H1 (cell line): ENCODE data around the gene ARHGAP26. TPM values are rescaled to one million over a fixed set of nuclear protein-coding genes. Genes with fewer than 3 reads are reported as not detected.

Source experiments
- CTCF ChIA-PET: fragments of 300-600 bp; sonication (Branson Sonifier 250); formaldehyde crosslinking; loops from one replicate; lab custom pipeline; 2021; ENCODE audit not compliant: partially characterized antibody; lab: Charles Lee
- POLR2A ChIA-PET: fragments of 300-600 bp; sonication (Branson Sonifier 250); formaldehyde crosslinking; loops from one replicate; lab custom pipeline; 2021; ENCODE audit warnings: inconsistent platforms; ENCODE audit not compliant: partially characterized antibody; lab: Charles Lee
- DNase-seq, 2 experiments: peaks; one replicate each; pipeline versions ENCODE4 v3.0.0 to v3.0.0-alpha.2; 2010 to 2022; ENCODE audit warnings: low spot score in 2 of 2, low read depth in 1 of 2, mixed read lengths in 1 of 2
- FAIRE-seq: peaks from 2 replicates; lab custom pipeline; 2011; peaks lifted over from hg19 to GRCh38; lab: Jason Lieb, UNC
- H2AFZ ChIP-seq: 2 replicates; pipeline ENCODE4 v1.8.1; 2012; ENCODE audit warnings: low read length, inconsistent platforms
- H2AK5ac ChIP-seq: 2 replicates; pipeline ENCODE4 v1.6.1; 2013; ENCODE audit warnings: low read depth, low read length
- H2BK120ac ChIP-seq: replicated peaks from 2 replicates; pipeline ENCODE3; 2013; ENCODE audit warnings: low read depth, low read length, inconsistent platforms
- H2BK12ac ChIP-seq: 2 replicates; pipeline ENCODE4 v1.6.1; 2013; ENCODE audit warnings: low read depth, low read length
- H2BK15ac ChIP-seq: 2 replicates; pipeline ENCODE4 v1.6.1; 2013; ENCODE audit warnings: low read length
- H2BK20ac ChIP-seq: 2 replicates; pipeline ENCODE4 v1.6.1; 2013; ENCODE audit warnings: low read length
- H2BK5ac ChIP-seq: 2 replicates; pipeline ENCODE4 v1.6.1; 2013; ENCODE audit warnings: low read depth, low read length
- H3K14ac ChIP-seq: 2 replicates; pipeline ENCODE4 v1.6.1; 2013; ENCODE audit warnings: inconsistent platforms; ENCODE audit not compliant: insufficient read length
- H3K18ac ChIP-seq: 2 replicates; pipeline ENCODE4 v1.6.1; 2013; ENCODE audit warnings: low read length; ENCODE audit errors: extremely low read depth
- H3K23ac ChIP-seq: 2 replicates; pipeline ENCODE4 v1.6.1; 2013; ENCODE audit warnings: inconsistent platforms; ENCODE audit not compliant: insufficient read length
- H3K23me2 ChIP-seq: 2 replicates; pipeline ENCODE4 v1.6.1; 2013; ENCODE audit warnings: low read depth, low read length
- H3K27ac ChIP-seq: 2 replicates; pipeline ENCODE4 v1.6.1; 2011; ENCODE audit warnings: low read depth, low read length, inconsistent platforms
- H3K27me3 ChIP-seq, 4 experiments: replicated peaks in 1 of 4; 1 replicate in 1 of 4; 2 replicates in 3 of 4; pipeline versions ENCODE4 v1.6.1 to v1.8.1; 2011 to 2013; ENCODE audit warnings: low read length in 3 of 4, mild to moderate bottlenecking in 3 of 4, inconsistent platforms in 2 of 4, mixed read lengths in 2 of 4, moderate library complexity in 1 of 4; ENCODE audit not compliant: control insufficient read depth in 3 of 4, insufficient read depth in 3 of 4; ENCODE audit errors: extremely low read depth in 1 of 4
- H3K36me3 ChIP-seq, 4 experiments: 2 replicates each; pipeline versions ENCODE4 v1.6.1 to v1.8.1; 2011 to 2013; ENCODE audit warnings: mild to moderate bottlenecking in 4 of 4, low read length in 3 of 4, moderate library complexity in 2 of 4, control low read depth in 1 of 4, inconsistent platforms in 1 of 4; ENCODE audit not compliant: insufficient read depth in 4 of 4, control insufficient read depth in 2 of 4
- H3K4ac ChIP-seq: replicated peaks from 2 replicates; pipeline ENCODE3; 2013; ENCODE audit warnings: low read length, low read depth, mixed read lengths, inconsistent platforms; ENCODE audit not compliant: insufficient read length
- H3K4me1 ChIP-seq, 4 experiments: replicated peaks in 1 of 4; 1 replicate in 1 of 4; 2 replicates in 3 of 4; pipeline versions ENCODE4 v1.6.1 to v1.8.1; 2011 to 2013; ENCODE audit warnings: low read length in 3 of 4, inconsistent platforms in 2 of 4, mixed read lengths in 1 of 4; ENCODE audit not compliant: insufficient read depth in 4 of 4, control insufficient read depth in 3 of 4
- H3K4me2 ChIP-seq, 2 experiments: 2 replicates each; pipeline versions ENCODE4 v1.6.1 to v1.8.1; 2011 to 2013; ENCODE audit warnings: low read depth in 2 of 2, low read length in 2 of 2, control low read depth in 1 of 2, inconsistent platforms in 1 of 2, mild to moderate bottlenecking in 1 of 2; ENCODE audit not compliant: insufficient read depth in 1 of 2
- H3K4me3 ChIP-seq, 4 experiments: fragments of 200-600, 300-600 bp in 1 of 4; sonication (generic), shearing (Covaris generic), sonication (Bioruptor Twin) in 1 of 4; 2 replicates each; pipeline versions ENCODE4 v1.5.1 to v1.8.1; 2011 to 2016; ENCODE audit warnings: low read length in 4 of 4, low read depth in 3 of 4, control low read depth in 2 of 4, inconsistent platforms in 2 of 4, mild to moderate bottlenecking in 2 of 4, mixed read lengths in 1 of 4, moderate library complexity in 1 of 4; ENCODE audit not compliant: insufficient read depth in 2 of 4; ENCODE audit errors: extremely low read depth in 1 of 4
- H3K56ac ChIP-seq: replicated peaks from 2 replicates; pipeline ENCODE3; 2013; ENCODE audit warnings: low read depth, mild to moderate bottlenecking, mixed read lengths, low read length, inconsistent platforms; ENCODE audit not compliant: insufficient read length
- H3K79me1 ChIP-seq: 2 replicates; pipeline ENCODE4 v1.6.1; 2013; ENCODE audit warnings: low read depth, low read length, control low read depth
- H3K79me2 ChIP-seq, 2 experiments: 2 replicates each; pipeline versions ENCODE4 v1.6.1 to v1.8.1; 2012 to 2013; ENCODE audit warnings: low read length in 2 of 2, mild to moderate bottlenecking in 2 of 2, inconsistent platforms in 1 of 2; ENCODE audit not compliant: insufficient read depth in 2 of 2, control insufficient read depth in 1 of 2
- H3K9ac ChIP-seq, 4 experiments: replicated peaks in 1 of 4; 1 replicate in 1 of 4; 2 replicates in 3 of 4; pipeline versions ENCODE4 v1.6.1 to v1.8.1; 2011 to 2013; ENCODE audit warnings: low read depth in 3 of 4, low read length in 3 of 4, control low read depth in 2 of 4, mild to moderate bottlenecking in 2 of 4, moderate library complexity in 2 of 4, inconsistent platforms in 1 of 4; ENCODE audit errors: extremely low read depth in 1 of 4
- H3K9me3 ChIP-seq, 2 experiments: 2 replicates each; pipeline versions ENCODE4 v1.6.1 to v1.8.1; 2012 to 2013; ENCODE audit warnings: mild to moderate bottlenecking in 2 of 2, moderate library complexity in 2 of 2, control low read depth in 1 of 2, inconsistent platforms in 1 of 2, low read depth in 1 of 2, low read length in 1 of 2, mixed read lengths in 1 of 2; ENCODE audit not compliant: insufficient read depth in 2 of 2
- H4K20me1 ChIP-seq, 2 experiments: replicated peaks in 1 of 2; 2 replicates each; pipeline versions ENCODE3 to v1.8.1; 2011 to 2013; ENCODE audit warnings: inconsistent platforms in 2 of 2, low read length in 2 of 2, mild to moderate bottlenecking in 1 of 2; ENCODE audit not compliant: insufficient read depth in 2 of 2, control insufficient read depth in 1 of 2
- H4K5ac ChIP-seq: 2 replicates; pipeline ENCODE4 v1.6.1; 2013; ENCODE audit warnings: low read length, low read depth, mixed read lengths, inconsistent platforms; ENCODE audit not compliant: insufficient read length
- H4K8ac ChIP-seq: 2 replicates; pipeline ENCODE4 v1.8.0; 2013; ENCODE audit warnings: mild to moderate bottlenecking, moderate library complexity, low read length, inconsistent platforms; ENCODE audit not compliant: insufficient read depth; ENCODE audit errors: extremely low read depth
- H4K91ac ChIP-seq: replicated peaks from 2 replicates; pipeline ENCODE3; 2013; ENCODE audit warnings: low read length, mixed read lengths, inconsistent platforms; ENCODE audit not compliant: insufficient read length
- CHD1 ChIP-seq: IDR thresholded peaks from 2 replicates; pipeline ENCODE4 v1.6.1; 2012; ENCODE audit warnings: low read depth, low read length, improper control_type of control experiment
- CHD2 ChIP-seq: IDR thresholded peaks from 2 replicates; pipeline ENCODE4 v1.6.1; 2012; ENCODE audit warnings: low read length, improper control_type of control experiment
- FOSL1 ChIP-seq: IDR thresholded peaks from 2 replicates; pipeline ENCODE4 v1.6.1; 2011; ENCODE audit warnings: mild to moderate bottlenecking, low read depth, low read length, moderate library complexity; ENCODE audit not compliant: insufficient read depth
- HDAC2 ChIP-seq, 2 experiments: fragments of 300-600 bp in 1 of 2; sonication (generic) in 1 of 2; IDR thresholded peaks; 2 replicates each; pipeline ENCODE4 v1.6.1; 2011 to 2012; ENCODE audit warnings: low read depth in 2 of 2, low read length in 2 of 2, mild to moderate bottlenecking in 2 of 2, moderate library complexity in 2 of 2, borderline replicate concordance in 1 of 2, inconsistent platforms in 1 of 2
- JUN ChIP-seq: IDR thresholded peaks from 2 replicates; pipeline ENCODE4 v1.6.1; 2011; ENCODE audit warnings: low read depth, mild to moderate bottlenecking, improper control_type of control experiment, low read length
- KDM5A ChIP-seq: fragments of 200-600 bp; IDR thresholded peaks from 2 replicates; pipeline ENCODE4 v1.7.1; 2012; ENCODE audit warnings: mild to moderate bottlenecking, low read length, inconsistent platforms, mixed read lengths
- NRF1 ChIP-seq: IDR thresholded peaks from 2 replicates; pipeline ENCODE4 v1.6.1; 2011; ENCODE audit warnings: mild to moderate bottlenecking, low read depth, low read length, improper control_type of control experiment
- POLR2A ChIP-seq, 2 experiments: IDR thresholded peaks; 1 replicate in 1 of 2; 2 replicates in 1 of 2; pipeline ENCODE4 v1.6.1; 2011; ENCODE audit warnings: low read depth in 2 of 2, low read length in 2 of 2, mild to moderate bottlenecking in 2 of 2; ENCODE audit errors: control extremely low read depth in 1 of 2
- RBBP5 ChIP-seq: IDR thresholded peaks from 2 replicates; pipeline ENCODE4 v1.7.1; 2012; ENCODE audit warnings: low read depth, mild to moderate bottlenecking, inconsistent platforms, low read length, moderate library complexity, borderline replicate concordance
- SIX5 ChIP-seq: IDR thresholded peaks from 2 replicates; pipeline ENCODE4 v1.6.1; 2011; ENCODE audit warnings: mild to moderate bottlenecking, low read depth, low read length
- SP1 ChIP-seq: IDR thresholded peaks from 2 replicates; pipeline ENCODE4 v1.6.1; 2011; ENCODE audit warnings: low read depth, low read length
- SP4 ChIP-seq: IDR thresholded peaks from 2 replicates; pipeline ENCODE4 v1.6.1; 2012; ENCODE audit warnings: low read length, inconsistent platforms
- SRF ChIP-seq: IDR thresholded peaks from 2 replicates; pipeline ENCODE4 v1.6.1; 2011; ENCODE audit warnings: mild to moderate bottlenecking, low read depth, low read length, moderate library complexity
- TBP ChIP-seq: IDR thresholded peaks from 2 replicates; pipeline ENCODE4 v1.6.1; 2011; ENCODE audit warnings: low read depth, low read length, improper control_type of control experiment
- USF2 ChIP-seq: IDR thresholded peaks from 2 replicates; pipeline ENCODE4 v1.6.1; 2011; ENCODE audit warnings: low read length, improper control_type of control experiment
- WGBS, 2 experiments: shearing (Covaris generic) in 1 of 2; methylation state at CpG; one replicate each; pipeline versions ENCODE4 v1.1.6 to v1.1.7; 2013 to 2015; ENCODE audit warnings: low lambda C conversion rate in 2 of 2, mixed read lengths in 2 of 2, inconsistent platforms in 1 of 2, low coverage in 1 of 2, missing lambda C conversion rate in 1 of 2; ENCODE audit not compliant: insufficient replicate concordance in 2 of 2, insufficient coverage in 1 of 2, insufficient read length in 1 of 2; ENCODE audit errors: extremely low coverage in 1 of 2, missing lambda C conversion rate in 1 of 2; 5-methylcytosine and 5-hydroxymethylcytosine counted together
- polyA plus RNA-seq, 7 experiments: library from polyadenylated mRNA; depleted of rRNA in 3 of 7; stranded (reverse) in 5 of 7; unstranded in 2 of 7; fragments of >200 nt in 5 of 7; fragments of 200-250 nt in 2 of 7; gene quantifications; 1 replicate in 5 of 7; 2 replicates in 1 of 7; 4 replicates in 1 of 7; pipeline versions ENCODE4 v1.2.1 to v1.2.3, GENCODE V29; 2011 to 2013; ENCODE audit warnings: missing spikeins in 2 of 7, mixed read lengths in 2 of 7
- total RNA-seq: library from RNA; stranded (reverse); fragmentation: NEBNext Ultra II Directional; extraction: Animal tissue kit (Norgen Biotek cat#: 25700); gene quantifications from 2 replicates; pipeline ENCODE4 v1.2.1, GENCODE V29; 2021

ARHGAP26 gene
- total and polyA plus RNA-seq, 2 of the 8 experiments (the other 6 are each of a cell fraction or from before 2014, with no cell fraction given): 7.1 to 24.8 TPM

- H3K23me2 ChIP-seq: no peaks in the 10 kb centered on the region
- H3K79me1 ChIP-seq: no peaks in the 10 kb centered on the region
- H2BK120ac ChIP-seq: no peak overlapping the region
- H3K14ac ChIP-seq: no peak overlapping the region
- ChIA-PET POLR2A (interaction anchor here (0.9 to 1.6 kb wide), 2 partner anchors 22 to 28 kb away, joined by 3 to 4 read pairs; no protein-coding TSS in a partner anchor), CTCF (interaction anchor here (0.7 to 30.9 kb wide), 14 partner anchors 9 to 171 kb away, joined by 3 to 632 read pairs (median 6); no protein-coding TSS in a partner anchor)
- no peak overlapping the region for H3K27ac ChIP-seq
- no peak overlapping the region for H3K56ac ChIP-seq
- H4K20me1 ChIP-seq: no peaks in the 10 kb centered on the region
- H3K9me3 ChIP-seq: no peaks in the 10 kb centered on the region
- peaks cover 0 to 5% (median 1%) of the 10 kb centered on the region in 4 experiments; a peak in 2 of 7 replicates for H3K4me1 ChIP-seq
- H4K5ac ChIP-seq: no peak overlapping the region
- no peak overlapping the region for H3K18ac ChIP-seq
- H2BK12ac ChIP-seq: no peak overlapping the region
- no peak overlapping the region for H3K9ac ChIP-seq
- no peak overlapping the region for H2BK20ac ChIP-seq
- 90% methylated on average over 4 of the region's 4 CpGs; no CpG with 5 or more reads in 1 of the 2 experiments for WGBS, 2 experiments
- no peak overlapping the region for H3K4ac ChIP-seq
- no peak overlapping the region for H3K4me2 ChIP-seq
- H2AK5ac ChIP-seq: no peak overlapping the region
- no peaks in the 10 kb centered on the region for H3K27me3 ChIP-seq
- H3K4me3 ChIP-seq: no peak overlapping the region
- DNase-seq (no peak), FAIRE-seq (no peak)
- no peak overlapping the region for H4K8ac ChIP-seq
- no peaks in the 10 kb centered on the region for H3K79me2 ChIP-seq
- no peak overlapping the region for H4K91ac ChIP-seq
- no peak overlapping the region for H3K23ac ChIP-seq
- no peak overlapping the region for H2BK5ac ChIP-seq
- H2AFZ ChIP-seq: no peak overlapping the region
- H2BK15ac ChIP-seq: no peak overlapping the region
- H3K36me3 ChIP-seq: no peaks in the 10 kb centered on the region
- TF ChIP-seq JUN (no peak), SP4 (no peak), SIX5 (no peak), USF2 (no peak), SP1 (no peak), HDAC2 (IDR thresholded peaks at IDR 0.05; ENCODE audit: borderline replicate concordance in 1 of 2, low read depth in 2 of 2, low read length in 2 of 2) (no peak), CHD2 (no peak), RBBP5 (no peak), NRF1 (no peak), SRF (no peak), TBP (no peak), POLR2A (IDR thresholded peaks at IDR 0.05; ENCODE audit: control extremely low read depth in 1 of 2, low read depth in 2 of 2, low read length in 2 of 2) (no peak), KDM5A (no peak), FOSL1 (no peak), CHD1 (no peak)
Observed at GRCh38 chr5:142745268-142745667, 24.9 kb upstream of the ARHGAP26 start.
